ENCODE results near the gene NEDD9. TPM values are rescaled to one million over a fixed set of nuclear protein-coding genes. Genes with fewer than 3 reads are reported as not detected.
A peak's percentile ranks its signal among the peaks of the same experiment; 100 is the strongest.

NEDD9 gene
- total and polyA plus RNA-seq, 2 of the 13 experiments (the other 11 are each of a cell fraction or from before 2014, with no cell fraction given), result 27.1 to 389 TPM

- DNase-seq (ENCODE audit: low spot score), result no peak
- no TSS peak for BruUV-seq (replicated peaks)
- TF ChIP-seq HMGXB3 (CRISPR knock-in tag; IDR thresholded peaks at IDR 0.05; ENCODE audit: borderline replicate concordance) (no peak), SCMH1 (CRISPR knock-in tag; IDR thresholded peaks at IDR 0.05; ENCODE audit: borderline replicate concordance) (no peak), ZNF205 (CRISPR knock-in tag; IDR thresholded peaks at IDR 0.05) (no peak), MIER2 (CRISPR knock-in tag; IDR thresholded peaks at IDR 0.05) (no peak), IRF1 (CRISPR knock-in tag; IDR thresholded peaks at IDR 0.05; ENCODE audit: low read depth) (no peak), NFKBIZ (CRISPR knock-in tag; IDR thresholded peaks at IDR 0.05) (no peak), SRSF9 (IDR thresholded peaks at IDR 0.05; ENCODE audit: borderline replicate concordance, insufficient read depth, low read depth, low read length, poor library complexity, severe bottlenecking) (no peak), RBM22 (optimal IDR thresholded peaks at IDR 0.05; ENCODE audit: low read length) (peak; percentile 61), ZNF878 (CRISPR knock-in tag; IDR thresholded peaks at IDR 0.05) (peak; percentile 42; the same call in 1 of the 2 replicates), ZNF687 (CRISPR knock-in tag; IDR thresholded peaks at IDR 0.05) (0 out of 2 replicates have a peak, but pooled peaks have one; percentile 3), ZNF44 (CRISPR knock-in tag; IDR thresholded peaks at IDR 0.05) (no peak)
- TF ChIP-seq, protein P1, sequence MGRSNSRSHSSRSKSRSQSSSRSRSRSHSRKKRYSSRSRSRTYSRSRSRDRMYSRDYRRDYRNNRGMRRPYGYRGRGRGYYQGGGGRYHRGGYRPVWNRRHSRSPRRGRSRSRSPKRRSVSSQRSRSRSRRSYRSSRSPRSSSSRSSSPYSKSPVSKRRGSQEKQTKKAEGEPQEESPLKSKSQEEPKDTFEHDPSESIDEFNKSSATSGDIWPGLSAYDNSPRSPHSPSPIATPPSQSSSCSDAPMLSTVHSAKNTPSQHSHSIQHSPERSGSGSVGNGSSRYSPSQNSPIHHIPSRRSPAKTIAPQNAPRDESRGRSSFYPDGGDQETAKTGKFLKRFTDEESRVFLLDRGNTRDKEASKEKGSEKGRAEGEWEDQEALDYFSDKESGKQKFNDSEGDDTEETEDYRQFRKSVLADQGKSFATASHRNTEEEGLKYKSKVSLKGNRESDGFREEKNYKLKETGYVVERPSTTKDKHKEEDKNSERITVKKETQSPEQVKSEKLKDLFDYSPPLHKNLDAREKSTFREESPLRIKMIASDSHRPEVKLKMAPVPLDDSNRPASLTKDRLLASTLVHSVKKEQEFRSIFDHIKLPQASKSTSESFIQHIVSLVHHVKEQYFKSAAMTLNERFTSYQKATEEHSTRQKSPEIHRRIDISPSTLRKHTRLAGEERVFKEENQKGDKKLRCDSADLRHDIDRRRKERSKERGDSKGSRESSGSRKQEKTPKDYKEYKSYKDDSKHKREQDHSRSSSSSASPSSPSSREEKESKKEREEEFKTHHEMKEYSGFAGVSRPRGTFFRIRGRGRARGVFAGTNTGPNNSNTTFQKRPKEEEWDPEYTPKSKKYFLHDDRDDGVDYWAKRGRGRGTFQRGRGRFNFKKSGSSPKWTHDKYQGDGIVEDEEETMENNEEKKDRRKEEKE (IDR thresholded peaks at IDR 0.05), result no peak
These were observed 17.6 kb downstream of the NEDD9 start for GRCh38 chr6:11214901-11215300.

More at GRCh38 chr6:11214901-11215300, 17.6 kb downstream of the NEDD9 start:
- H4K20me1 ChIP-seq (ENCODE audit: insufficient read depth, low read length), result peaks cover 100% of the 10 kb centered on the region
- ChIA-PET CTCF (ENCODE audit: low intra/inter-chr PET ratio, low total read pairs) (no interaction called here), POLR2A (no interaction called here)
- H3K27ac ChIP-seq (ENCODE audit: extremely low read length, insufficient read depth, low read length), result no peak overlapping the region
- no peak overlapping the region for H3K4me3 ChIP-seq (replicated peaks in 1 of 3; ENCODE audit: insufficient read depth in 1 of 3, low read depth in 2 of 3, low read length in 3 of 3)
- H3K79me2 ChIP-seq (ENCODE audit: insufficient read depth, low read length), result peaks cover 100% of the 10 kb centered on the region
- no peaks in the 10 kb centered on the region for H3K9me3 ChIP-seq (ENCODE audit: low read length)
- no peaks in the 10 kb centered on the region for H3K27me3 ChIP-seq (ENCODE audit: control insufficient read depth in 1 of 2, insufficient read depth in 2 of 2, low read length in 2 of 2)
- H3K36me3 ChIP-seq (replicated peaks in 1 of 2; ENCODE audit: control insufficient read depth in 1 of 2, insufficient read depth in 2 of 2, low read length in 2 of 2), result peaks cover 52 to 90% of the 10 kb centered on the region in 2 experiments
- intact Hi-C loops (cut with micrococcal nuclease; ENCODE audit: unreplicated experiment), result loop anchor here (5.0 kb wide), 4 partner anchors 73 to 282 kb away; no protein-coding TSS in a partner anchor
- H3K9ac ChIP-seq (ENCODE audit: insufficient read depth, low read depth, low read length), result no peak overlapping the region
- in situ Hi-C loops (cut with HindIII; ENCODE audit: extremely low pct_ligation_motif_present, low pct_unique_long_range_greater_than_20kb), result no loop called here
- peaks cover 100% of the 10 kb centered on the region for H3K4me1 ChIP-seq (ENCODE audit: insufficient read depth, low read length)
- FAIRE-seq (no peak), ATAC-seq (no peak)
- no peak overlapping the region for H2AFZ ChIP-seq (ENCODE audit: low read length)
- peak overlapping the region; percentile 3; the same call in 1 of the 2 replicates for H3K4me2 ChIP-seq (ENCODE audit: low read depth, low read length)
- 92% methylated on average over 9 of the region's 9 CpGs for WGBS (ENCODE audit: low lambda C conversion rate)

Data from HepG2 (cell line).